H1 (cell line): ENCODE measurements around the gene HOXB4. TPM values are rescaled to one million over a fixed set of nuclear protein-coding genes. Genes with fewer than 3 reads are reported as not detected.

Source experiments
- CTCF ChIA-PET: fragments of 300-600 bp; sonication (Branson Sonifier 250); formaldehyde crosslinking; loops from one replicate; lab custom pipeline; 2021; ENCODE audit not compliant: partially characterized antibody; lab: Charles Lee
- POLR2A ChIA-PET: fragments of 300-600 bp; sonication (Branson Sonifier 250); formaldehyde crosslinking; loops from one replicate; lab custom pipeline; 2021; ENCODE audit warnings: inconsistent platforms; ENCODE audit not compliant: partially characterized antibody; lab: Charles Lee
- DNase-seq, 2 experiments: peaks; one replicate each; pipeline versions ENCODE4 v3.0.0 to v3.0.0-alpha.2; 2010 to 2022; ENCODE audit warnings: low spot score in 2 of 2, low read depth in 1 of 2, mixed read lengths in 1 of 2
- FAIRE-seq: peaks from 2 replicates; lab custom pipeline; 2011; peaks lifted over from hg19 to GRCh38; lab: Jason Lieb, UNC
- H2AFZ ChIP-seq: 2 replicates; pipeline ENCODE4 v1.8.1; 2012; ENCODE audit warnings: low read length, inconsistent platforms
- H2AK5ac ChIP-seq: 2 replicates; pipeline ENCODE4 v1.6.1; 2013; ENCODE audit warnings: low read depth, low read length
- H2BK120ac ChIP-seq: replicated peaks from 2 replicates; pipeline ENCODE3; 2013; ENCODE audit warnings: low read depth, low read length, inconsistent platforms
- H2BK12ac ChIP-seq: 2 replicates; pipeline ENCODE4 v1.6.1; 2013; ENCODE audit warnings: low read depth, low read length
- H2BK15ac ChIP-seq: 2 replicates; pipeline ENCODE4 v1.6.1; 2013; ENCODE audit warnings: low read length
- H2BK20ac ChIP-seq: 2 replicates; pipeline ENCODE4 v1.6.1; 2013; ENCODE audit warnings: low read length
- H2BK5ac ChIP-seq: 2 replicates; pipeline ENCODE4 v1.6.1; 2013; ENCODE audit warnings: low read depth, low read length
- H3K14ac ChIP-seq: 2 replicates; pipeline ENCODE4 v1.6.1; 2013; ENCODE audit warnings: inconsistent platforms; ENCODE audit not compliant: insufficient read length
- H3K18ac ChIP-seq: 2 replicates; pipeline ENCODE4 v1.6.1; 2013; ENCODE audit warnings: low read length; ENCODE audit errors: extremely low read depth
- H3K23ac ChIP-seq: 2 replicates; pipeline ENCODE4 v1.6.1; 2013; ENCODE audit warnings: inconsistent platforms; ENCODE audit not compliant: insufficient read length
- H3K23me2 ChIP-seq: 2 replicates; pipeline ENCODE4 v1.6.1; 2013; ENCODE audit warnings: low read depth, low read length
- H3K27ac ChIP-seq: 2 replicates; pipeline ENCODE4 v1.6.1; 2011; ENCODE audit warnings: low read depth, low read length, inconsistent platforms
- H3K27me3 ChIP-seq, 4 experiments: replicated peaks in 1 of 4; 1 replicate in 1 of 4; 2 replicates in 3 of 4; pipeline versions ENCODE4 v1.6.1 to v1.8.1; 2011 to 2013; ENCODE audit warnings: low read length in 3 of 4, mild to moderate bottlenecking in 3 of 4, inconsistent platforms in 2 of 4, mixed read lengths in 2 of 4, moderate library complexity in 1 of 4; ENCODE audit not compliant: control insufficient read depth in 3 of 4, insufficient read depth in 3 of 4; ENCODE audit errors: extremely low read depth in 1 of 4
- H3K36me3 ChIP-seq, 4 experiments: 2 replicates each; pipeline versions ENCODE4 v1.6.1 to v1.8.1; 2011 to 2013; ENCODE audit warnings: mild to moderate bottlenecking in 4 of 4, low read length in 3 of 4, moderate library complexity in 2 of 4, control low read depth in 1 of 4, inconsistent platforms in 1 of 4; ENCODE audit not compliant: insufficient read depth in 4 of 4, control insufficient read depth in 2 of 4
- H3K4ac ChIP-seq: replicated peaks from 2 replicates; pipeline ENCODE3; 2013; ENCODE audit warnings: low read length, low read depth, mixed read lengths, inconsistent platforms; ENCODE audit not compliant: insufficient read length
- H3K4me1 ChIP-seq, 4 experiments: replicated peaks in 1 of 4; 1 replicate in 1 of 4; 2 replicates in 3 of 4; pipeline versions ENCODE4 v1.6.1 to v1.8.1; 2011 to 2013; ENCODE audit warnings: low read length in 3 of 4, inconsistent platforms in 2 of 4, mixed read lengths in 1 of 4; ENCODE audit not compliant: insufficient read depth in 4 of 4, control insufficient read depth in 3 of 4
- H3K4me2 ChIP-seq, 2 experiments: 2 replicates each; pipeline versions ENCODE4 v1.6.1 to v1.8.1; 2011 to 2013; ENCODE audit warnings: low read depth in 2 of 2, low read length in 2 of 2, control low read depth in 1 of 2, inconsistent platforms in 1 of 2, mild to moderate bottlenecking in 1 of 2; ENCODE audit not compliant: insufficient read depth in 1 of 2
- H3K4me3 ChIP-seq, 4 experiments: fragments of 200-600, 300-600 bp in 1 of 4; sonication (generic), shearing (Covaris generic), sonication (Bioruptor Twin) in 1 of 4; 2 replicates each; pipeline versions ENCODE4 v1.5.1 to v1.8.1; 2011 to 2016; ENCODE audit warnings: low read length in 4 of 4, low read depth in 3 of 4, control low read depth in 2 of 4, inconsistent platforms in 2 of 4, mild to moderate bottlenecking in 2 of 4, mixed read lengths in 1 of 4, moderate library complexity in 1 of 4; ENCODE audit not compliant: insufficient read depth in 2 of 4; ENCODE audit errors: extremely low read depth in 1 of 4
- H3K56ac ChIP-seq: replicated peaks from 2 replicates; pipeline ENCODE3; 2013; ENCODE audit warnings: low read depth, mild to moderate bottlenecking, mixed read lengths, low read length, inconsistent platforms; ENCODE audit not compliant: insufficient read length
- H3K79me1 ChIP-seq: 2 replicates; pipeline ENCODE4 v1.6.1; 2013; ENCODE audit warnings: low read depth, low read length, control low read depth
- H3K79me2 ChIP-seq, 2 experiments: 2 replicates each; pipeline versions ENCODE4 v1.6.1 to v1.8.1; 2012 to 2013; ENCODE audit warnings: low read length in 2 of 2, mild to moderate bottlenecking in 2 of 2, inconsistent platforms in 1 of 2; ENCODE audit not compliant: insufficient read depth in 2 of 2, control insufficient read depth in 1 of 2
- H3K9ac ChIP-seq, 4 experiments: replicated peaks in 1 of 4; 1 replicate in 1 of 4; 2 replicates in 3 of 4; pipeline versions ENCODE4 v1.6.1 to v1.8.1; 2011 to 2013; ENCODE audit warnings: low read depth in 3 of 4, low read length in 3 of 4, control low read depth in 2 of 4, mild to moderate bottlenecking in 2 of 4, moderate library complexity in 2 of 4, inconsistent platforms in 1 of 4; ENCODE audit errors: extremely low read depth in 1 of 4
- H3K9me3 ChIP-seq, 2 experiments: 2 replicates each; pipeline versions ENCODE4 v1.6.1 to v1.8.1; 2012 to 2013; ENCODE audit warnings: mild to moderate bottlenecking in 2 of 2, moderate library complexity in 2 of 2, control low read depth in 1 of 2, inconsistent platforms in 1 of 2, low read depth in 1 of 2, low read length in 1 of 2, mixed read lengths in 1 of 2; ENCODE audit not compliant: insufficient read depth in 2 of 2
- H4K20me1 ChIP-seq, 2 experiments: replicated peaks in 1 of 2; 2 replicates each; pipeline versions ENCODE3 to v1.8.1; 2011 to 2013; ENCODE audit warnings: inconsistent platforms in 2 of 2, low read length in 2 of 2, mild to moderate bottlenecking in 1 of 2; ENCODE audit not compliant: insufficient read depth in 2 of 2, control insufficient read depth in 1 of 2
- H4K5ac ChIP-seq: 2 replicates; pipeline ENCODE4 v1.6.1; 2013; ENCODE audit warnings: low read length, low read depth, mixed read lengths, inconsistent platforms; ENCODE audit not compliant: insufficient read length
- H4K8ac ChIP-seq: 2 replicates; pipeline ENCODE4 v1.8.0; 2013; ENCODE audit warnings: mild to moderate bottlenecking, moderate library complexity, low read length, inconsistent platforms; ENCODE audit not compliant: insufficient read depth; ENCODE audit errors: extremely low read depth
- H4K91ac ChIP-seq: replicated peaks from 2 replicates; pipeline ENCODE3; 2013; ENCODE audit warnings: low read length, mixed read lengths, inconsistent platforms; ENCODE audit not compliant: insufficient read length
- BCL11A ChIP-seq, 2 experiments: IDR thresholded peaks; one replicate each; pipeline ENCODE4 v1.6.1; 2011; ENCODE audit warnings: low read depth in 2 of 2, low read length in 2 of 2, mild to moderate bottlenecking in 2 of 2
- CTBP2 ChIP-seq: IDR thresholded peaks from 2 replicates; pipeline ENCODE4 v1.7.0; 2011; ENCODE audit warnings: borderline replicate concordance, mild to moderate bottlenecking, moderate library complexity, mixed read lengths, low read length; ENCODE audit not compliant: insufficient read depth, insufficient read length
- EZH2 ChIP-seq: fragments of 200-600 bp; sonication (generic); IDR thresholded peaks from 2 replicates; pipeline ENCODE4 v1.7.1; 2012; ENCODE audit warnings: low read depth, mild to moderate bottlenecking, moderate library complexity, low read length, inconsistent platforms; ENCODE audit not compliant: severe bottlenecking
- GTF2F1 ChIP-seq: IDR thresholded peaks from 2 replicates; pipeline ENCODE4 v1.6.1; 2012; ENCODE audit warnings: low read depth, low read length, improper control_type of control experiment, borderline replicate concordance
- KDM1A ChIP-seq: fragments of 200-600, 300-600 bp; sonication (generic); IDR thresholded peaks from 2 replicates; pipeline ENCODE4 v1.7.1; 2016; ENCODE audit warnings: mild to moderate bottlenecking, low read length, borderline replicate concordance
- RFX5 ChIP-seq: IDR thresholded peaks from 2 replicates; pipeline ENCODE4 v1.6.1; 2011; ENCODE audit warnings: low read depth, low read length, improper control_type of control experiment, borderline replicate concordance
- SIX5 ChIP-seq: IDR thresholded peaks from 2 replicates; pipeline ENCODE4 v1.6.1; 2011; ENCODE audit warnings: mild to moderate bottlenecking, low read depth, low read length
- SP4 ChIP-seq: IDR thresholded peaks from 2 replicates; pipeline ENCODE4 v1.6.1; 2012; ENCODE audit warnings: low read length, inconsistent platforms
- SRF ChIP-seq: IDR thresholded peaks from 2 replicates; pipeline ENCODE4 v1.6.1; 2011; ENCODE audit warnings: mild to moderate bottlenecking, low read depth, low read length, moderate library complexity
- SUZ12 ChIP-seq: fragments of 200-600 bp; sonication (generic); IDR thresholded peaks from 2 replicates; pipeline ENCODE4 v1.6.1; 2012; ENCODE audit warnings: mild to moderate bottlenecking, inconsistent platforms, low read length, moderate library complexity, mixed read lengths
- TBP ChIP-seq: IDR thresholded peaks from 2 replicates; pipeline ENCODE4 v1.6.1; 2011; ENCODE audit warnings: low read depth, low read length, improper control_type of control experiment
- TCF12 ChIP-seq: IDR thresholded peaks from 2 replicates; pipeline ENCODE4 v1.6.1; 2011; ENCODE audit warnings: low read depth, mild to moderate bottlenecking, low read length
- WGBS, 2 experiments: shearing (Covaris generic) in 1 of 2; methylation state at CpG; one replicate each; pipeline versions ENCODE4 v1.1.6 to v1.1.7; 2013 to 2015; ENCODE audit warnings: low lambda C conversion rate in 2 of 2, mixed read lengths in 2 of 2, inconsistent platforms in 1 of 2, low coverage in 1 of 2, missing lambda C conversion rate in 1 of 2; ENCODE audit not compliant: insufficient replicate concordance in 2 of 2, insufficient coverage in 1 of 2, insufficient read length in 1 of 2; ENCODE audit errors: extremely low coverage in 1 of 2, missing lambda C conversion rate in 1 of 2; 5-methylcytosine and 5-hydroxymethylcytosine counted together
- polyA plus RNA-seq, 7 experiments: library from polyadenylated mRNA; depleted of rRNA in 3 of 7; stranded (reverse) in 5 of 7; unstranded in 2 of 7; fragments of >200 nt in 5 of 7; fragments of 200-250 nt in 2 of 7; gene quantifications; 1 replicate in 5 of 7; 2 replicates in 1 of 7; 4 replicates in 1 of 7; pipeline versions ENCODE4 v1.2.1 to v1.2.3, GENCODE V29; 2011 to 2013; ENCODE audit warnings: missing spikeins in 2 of 7, mixed read lengths in 2 of 7
- total RNA-seq: library from RNA; stranded (reverse); fragmentation: NEBNext Ultra II Directional; extraction: Animal tissue kit (Norgen Biotek cat#: 25700); gene quantifications from 2 replicates; pipeline ENCODE4 v1.2.1, GENCODE V29; 2021
- TF ChIP-seq, protein P1 (sequence below): IDR thresholded peaks from 2 replicates; pipeline ENCODE4 v1.6.1; 2011; ENCODE audit warnings: low read length, improper control_type of control experiment

Gene HOXB4
- total and polyA plus RNA-seq, 2 of the 8 experiments (the other 6 are each of a cell fraction or from before 2014, with no cell fraction given): not detected

DNA sequence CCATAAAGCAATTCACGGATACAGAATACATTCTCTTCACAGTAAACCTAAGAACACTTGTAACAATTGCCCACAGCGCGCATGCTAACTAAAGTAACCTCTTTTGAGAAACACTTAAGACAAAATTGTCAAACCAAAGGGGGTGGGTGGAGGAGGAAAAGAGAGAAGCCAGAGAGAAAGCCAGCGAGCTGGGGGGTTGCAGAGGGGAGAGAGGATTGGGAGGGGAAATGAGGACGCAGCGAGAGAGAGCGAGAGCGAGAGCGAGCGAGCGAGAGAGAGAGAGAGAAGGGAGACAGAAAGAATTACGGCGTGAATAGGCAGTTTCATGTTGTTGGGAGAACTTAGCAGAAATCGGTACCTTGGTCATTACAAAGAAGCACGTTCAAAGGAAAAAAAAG, 34.3 kb upstream of the HOXB4 start:
- no peak overlapping the region for H2BK5ac ChIP-seq
- DNase-seq: no peak
- no peak overlapping the region for H2BK12ac ChIP-seq
- CTCF ChIA-PET: interaction anchor here (0.6 to 2.0 kb wide), 8 partner anchors 9 to 447 kb away, joined by 3 to 6 read pairs (median 4); no protein-coding TSS in a partner anchor
- POLR2A ChIA-PET: interaction anchor here (2.0 kb wide), 1 partner anchor 49 kb away, joined by 4 read pairs; no protein-coding TSS in a partner anchor
- H2BK20ac ChIP-seq: no peak overlapping the region; the same call in 1 of the 2 replicates
- no peak overlapping the region for H4K91ac ChIP-seq
- peaks cover 0 to 18% (median 0%) of the 10 kb centered on the region in 4 experiments; a peak in 1 of 8 replicates for H3K36me3 ChIP-seq
- H3K4ac ChIP-seq: no peak overlapping the region
- WGBS, 2 experiments: 5% methylated on average over 15 of the region's 15 CpGs; no CpG with 5 or more reads in 1 of the 2 experiments
- H3K23me2 ChIP-seq: peaks cover 2% of the 10 kb centered on the region; the same call in 1 of the 2 replicates
- H3K27me3 ChIP-seq: peaks cover 97 to 100% (median 99%) of the 10 kb centered on the region in 4 experiments
- H3K79me1 ChIP-seq: no peaks in the 10 kb centered on the region
- no peak overlapping the region for H3K56ac ChIP-seq
- no peak overlapping the region for H3K14ac ChIP-seq
- H3K4me3 ChIP-seq: no peak overlapping the region; a peak in 1 of 8 replicates
- H3K18ac ChIP-seq: no peak overlapping the region
- H4K8ac ChIP-seq: no peak overlapping the region
- no peak overlapping the region for H2BK15ac ChIP-seq
- no peak overlapping the region for H2BK120ac ChIP-seq
- H3K9ac ChIP-seq: no peak overlapping the region
- no peak overlapping the region for H2AK5ac ChIP-seq
- no peak overlapping the region for H3K27ac ChIP-seq
- H4K5ac ChIP-seq: no peak overlapping the region
- H3K4me2 ChIP-seq: no peak overlapping the region; a peak in 2 of 4 replicates
- no peak overlapping the region for H3K23ac ChIP-seq
- peaks cover 0 to 7% (median 4%) of the 10 kb centered on the region in 4 experiments; a peak in 5 of 7 replicates for H3K4me1 ChIP-seq
- H3K79me2 ChIP-seq: no peaks in the 10 kb centered on the region
- no peaks in the 10 kb centered on the region; a peak in 1 of 4 replicates for H3K9me3 ChIP-seq
- peaks cover 22 to 33% of the 10 kb centered on the region in 2 experiments for H4K20me1 ChIP-seq
- H2AFZ ChIP-seq: no peak overlapping the region
- no peak for FAIRE-seq
- TF ChIP-seq BCL11A (IDR thresholded peaks at IDR 0.05; ENCODE audit: low read depth in 2 of 2, low read length in 2 of 2): no peak
- no peak for TF ChIP-seq SRF
- no peak for TF ChIP-seq GTF2F1
- TF ChIP-seq CTBP2: no peak
- TF ChIP-seq SP4: no peak
- TF ChIP-seq SUZ12: peak; percentile 88
- no peak for TF ChIP-seq TCF12
- TF ChIP-seq EZH2: peak; percentile 93
- no peak for TF ChIP-seq RFX5
- TF ChIP-seq TBP: no peak
- TF ChIP-seq KDM1A: no peak
- no peak for TF ChIP-seq SIX5
- TF ChIP-seq, protein P1, sequence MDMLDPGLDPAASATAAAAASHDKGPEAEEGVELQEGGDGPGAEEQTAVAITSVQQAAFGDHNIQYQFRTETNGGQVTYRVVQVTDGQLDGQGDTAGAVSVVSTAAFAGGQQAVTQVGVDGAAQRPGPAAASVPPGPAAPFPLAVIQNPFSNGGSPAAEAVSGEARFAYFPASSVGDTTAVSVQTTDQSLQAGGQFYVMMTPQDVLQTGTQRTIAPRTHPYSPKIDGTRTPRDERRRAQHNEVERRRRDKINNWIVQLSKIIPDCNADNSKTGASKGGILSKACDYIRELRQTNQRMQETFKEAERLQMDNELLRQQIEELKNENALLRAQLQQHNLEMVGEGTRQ: no peak
